GM10266 (cell line): ENCODE data around the gene SCAF8.

Experiments used
- DNase-seq: peaks from one replicate; pipeline ENCODE4 v3.0.0; 2012; ENCODE audit errors: extremely low spot score
- CTCF ChIP-seq: IDR thresholded peaks from 2 replicates; pipeline ENCODE4 v1.5.1; 2012; ENCODE audit warnings: mild to moderate bottlenecking, low read depth; ENCODE audit not compliant: control insufficient read depth, insufficient read depth; ENCODE audit errors: missing control alignments

SCAF8 gene

DNA sequence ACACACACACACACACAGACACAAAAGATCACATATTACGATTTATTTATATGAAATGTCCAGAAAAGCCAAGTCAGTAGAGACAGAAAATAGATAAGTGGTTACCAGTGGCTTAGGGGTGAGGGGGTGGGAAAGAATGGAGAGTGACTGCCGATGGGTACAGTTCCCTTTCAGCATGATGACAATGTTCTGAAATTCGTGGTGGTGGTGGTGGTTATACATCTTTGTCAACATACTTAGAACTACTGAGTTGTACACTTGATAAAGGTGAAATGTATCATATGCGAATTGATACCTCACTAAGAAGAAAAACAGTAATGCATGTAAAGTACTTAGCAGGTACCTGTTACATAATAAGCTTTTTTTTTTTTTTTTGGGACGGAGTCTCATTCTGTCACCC, 124.3 kb downstream of the SCAF8 start:
- TF ChIP-seq CTCF = no peak
- DNase-seq = no peak

DNA sequence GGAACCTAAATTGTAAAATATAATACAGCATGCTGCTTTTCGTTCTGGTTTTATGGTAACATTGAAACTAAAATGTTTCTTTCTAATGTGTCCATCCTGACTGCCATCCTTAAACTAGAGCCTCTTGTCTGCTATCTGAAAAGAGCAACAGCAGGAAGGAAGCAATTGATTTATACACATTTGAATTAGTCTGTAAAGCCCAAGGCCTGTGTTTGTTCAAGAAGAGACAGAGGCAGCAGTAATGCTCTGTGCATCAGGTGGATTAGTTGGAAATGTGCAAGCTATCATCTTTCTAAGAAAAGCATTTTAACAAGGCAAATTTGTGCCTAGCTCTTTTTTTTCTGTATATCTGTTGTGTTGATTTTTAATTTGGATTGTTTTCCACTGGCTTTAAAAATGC, 128.6 kb downstream of the SCAF8 start:
- no peak for TF ChIP-seq CTCF
- DNase-seq = no peak

DNA sequence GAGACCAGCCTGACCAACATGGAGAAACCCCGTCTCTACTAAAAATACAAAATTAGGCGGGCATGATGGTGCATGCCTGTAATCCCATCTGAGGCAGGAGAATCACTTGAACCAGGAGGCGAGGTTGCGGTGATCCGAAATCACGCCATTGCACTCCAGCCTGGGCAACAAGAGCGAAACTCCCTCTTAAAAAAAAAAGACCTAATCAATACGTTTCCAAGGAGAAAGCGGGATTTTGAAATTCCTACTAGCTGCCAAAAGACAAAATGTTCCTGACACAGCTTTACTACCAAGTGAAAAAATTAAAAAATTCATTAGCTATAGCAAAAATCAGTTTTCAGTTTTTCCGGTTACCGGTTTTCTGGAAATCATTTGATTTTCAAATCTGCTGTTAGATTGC, 129.3 kb downstream of the SCAF8 start:
- no peak for TF ChIP-seq CTCF
- DNase-seq = no peak

- no peak for TF ChIP-seq CTCF
- no peak for DNase-seq
Measured at GRCh38 chr6:154864066-154864430, 130.8 kb downstream of the SCAF8 start.

GRCh38 chr6:154865291-154865690, 132.1 kb downstream of the SCAF8 start:
- no peak for DNase-seq
- TF ChIP-seq CTCF = no peak

DNA sequence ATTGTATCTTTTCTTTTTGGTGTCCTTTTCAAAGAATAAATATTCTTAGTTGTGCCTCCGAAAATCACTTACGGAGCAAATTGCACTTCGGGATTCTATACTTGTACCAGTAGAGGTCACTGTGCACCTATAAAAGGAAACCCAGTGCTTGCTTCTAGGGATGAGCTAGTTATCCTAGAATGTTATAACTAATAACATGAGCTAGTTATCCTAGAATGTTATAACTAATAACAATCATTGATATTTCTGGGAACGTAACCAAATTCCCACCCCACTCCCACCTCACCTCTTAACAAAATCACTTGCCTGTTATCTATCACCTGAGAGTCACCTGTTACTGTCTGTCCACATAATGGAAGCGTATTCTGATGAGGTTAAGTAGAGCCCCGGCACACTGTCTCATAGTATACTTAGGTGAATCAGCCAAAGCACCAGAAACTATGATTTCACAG, 135.0 kb downstream of the SCAF8 start:
- DNase-seq = no peak
- peak; percentile 50 for TF ChIP-seq CTCF

DNA sequence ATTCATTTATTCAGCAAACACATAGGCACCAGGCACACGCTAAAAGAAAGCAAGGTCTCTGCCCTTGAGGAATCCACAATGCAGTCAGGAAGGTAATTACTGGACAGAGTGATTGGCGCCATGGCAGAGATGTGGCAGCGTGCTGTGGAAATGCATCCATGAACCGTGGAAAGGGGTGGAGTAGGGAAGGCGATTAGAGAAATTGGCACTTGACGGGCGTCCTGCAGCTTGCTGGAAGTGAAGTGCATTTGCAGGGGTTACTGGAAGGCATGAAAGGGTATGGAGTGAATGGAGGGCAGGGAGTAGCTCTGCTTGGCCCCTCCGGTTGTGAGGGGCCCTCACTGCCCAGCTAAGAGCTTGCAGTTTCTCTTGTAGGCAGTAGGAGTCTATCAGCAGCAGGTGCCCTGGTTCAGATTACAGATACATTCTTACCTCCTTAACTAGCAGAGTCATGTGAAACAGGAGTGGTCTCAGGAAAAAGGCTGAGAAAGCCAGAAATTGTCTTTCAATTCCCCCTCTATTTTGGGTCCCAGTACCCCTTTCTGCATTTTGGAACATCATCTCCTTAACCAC, 139.4 kb downstream of the SCAF8 start:
- no peak for TF ChIP-seq CTCF
- no peak for DNase-seq

GRCh38 chr6:154873546-154873945, 140.3 kb downstream of the SCAF8 start:
- no peak for TF ChIP-seq CTCF

More at GRCh38 chr6:154873546-154873945, 140.3 kb downstream of the SCAF8 start:
- DNase-seq = no peak
